Thoracic aorta (tissue), 2 donors: Measurements from ENCODE around the gene ZNF667. TPM values are rescaled to one million over a fixed set of nuclear protein-coding genes. Genes with fewer than 3 reads are reported as not detected.

Source experiments
- ATAC-seq: fragments of 150-250 bp; one replicate; pipeline ENCODE4 v1.8.0; 2017; ENCODE audit warnings: low read depth; ENCODE audit not compliant: insufficient number of reproducible peaks, low FRiP score
- DNase-seq: peaks from one replicate; pipeline ENCODE4 v3.0.0-alpha.2; 2020; ENCODE audit warnings: low spot score
- H3K27ac ChIP-seq, 2 donors: fragments of 200-600 bp; sonication (generic); 1 replicate in 1 of 2; 2 replicates in 1 of 2; pipeline ENCODE4 v1.5.1; 2016; ENCODE audit warnings: mild to moderate bottlenecking in 2 of 2, moderate library complexity in 2 of 2
- H3K27me3 ChIP-seq: fragments of 200-600 bp; sonication (generic); replicated peaks from 2 replicates; pipeline ENCODE4 v1.6.0; 2016; ENCODE audit warnings: mild to moderate bottlenecking; ENCODE audit not compliant: insufficient read depth
- H3K36me3 ChIP-seq: fragments of 200-600 bp; sonication (generic); one replicate; pipeline ENCODE4 v1.5.1; 2016
- H3K4me1 ChIP-seq, 2 donors: fragments of 200-600 bp; sonication (generic); 1 replicate in 1 of 2; 2 replicates in 1 of 2; pipeline versions ENCODE4 v1.5.1 to v1.6.0; 2016; ENCODE audit warnings: low read depth in 2 of 2, mild to moderate bottlenecking in 1 of 2; ENCODE audit not compliant: control insufficient read depth in 1 of 2
- H3K4me3 ChIP-seq: fragments of 200-600 bp; sonication (generic); 2 replicates; pipeline ENCODE4 v1.5.1; 2016; ENCODE audit warnings: mild to moderate bottlenecking
- H3K9me3 ChIP-seq: fragments of 200-600 bp; sonication (generic); 2 replicates; pipeline ENCODE4 v1.5.1; 2016
- total RNA-seq, 2 donors: library from RNA; depleted of rRNA; stranded (reverse); fragments of >200 nt; gene quantifications; one replicate each; pipeline versions ENCODE4 v1.1.0 to v1.2.3, GENCODE V29; 2016
- TF ChIP-seq, protein P1 (sequence below): fragments of 200-600 bp; sonication (generic); IDR thresholded peaks from one replicate; pipeline ENCODE4 v1.5.1; 2019; ENCODE audit warnings: antibody characterized with exemption

ZNF667 gene
- total RNA-seq, 2 donors from 2014 or later: 4.6 to 7.8 TPM

DNA sequence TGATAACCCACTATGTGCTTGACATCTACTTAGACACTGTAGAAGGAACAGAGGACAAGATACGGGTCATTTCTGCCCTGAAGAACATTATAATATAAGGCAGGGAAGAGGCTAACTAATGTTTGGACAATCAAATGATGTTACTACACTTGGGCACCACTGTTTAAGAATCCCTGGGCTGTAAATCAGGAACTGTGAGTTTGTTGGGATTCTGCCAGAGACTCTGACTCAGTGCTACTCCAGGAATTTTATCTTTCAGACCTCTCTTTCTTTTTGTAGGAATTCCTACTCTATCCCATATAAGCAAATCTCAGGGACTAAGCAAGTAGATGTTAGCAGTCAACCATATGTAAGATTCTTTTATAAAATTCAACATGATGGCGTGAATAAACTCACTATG lies 27.4 kb upstream of the ZNF667 start:
- Histone ChIP-seq H3K9me3 (peaks cover 9% of the 10 kb centered on the region), H3K36me3 (no peaks in the 10 kb centered on the region), H3K4me3 (no peak overlapping the region), H3K4me1 (peaks cover 3 to 9% of the 10 kb centered on the region in 2 donors), H3K27ac (no peak overlapping the region), H3K27me3 (no peaks in the 10 kb centered on the region)
- ATAC-seq (no peak), DNase-seq (no peak)
- TF ChIP-seq, protein P1, sequence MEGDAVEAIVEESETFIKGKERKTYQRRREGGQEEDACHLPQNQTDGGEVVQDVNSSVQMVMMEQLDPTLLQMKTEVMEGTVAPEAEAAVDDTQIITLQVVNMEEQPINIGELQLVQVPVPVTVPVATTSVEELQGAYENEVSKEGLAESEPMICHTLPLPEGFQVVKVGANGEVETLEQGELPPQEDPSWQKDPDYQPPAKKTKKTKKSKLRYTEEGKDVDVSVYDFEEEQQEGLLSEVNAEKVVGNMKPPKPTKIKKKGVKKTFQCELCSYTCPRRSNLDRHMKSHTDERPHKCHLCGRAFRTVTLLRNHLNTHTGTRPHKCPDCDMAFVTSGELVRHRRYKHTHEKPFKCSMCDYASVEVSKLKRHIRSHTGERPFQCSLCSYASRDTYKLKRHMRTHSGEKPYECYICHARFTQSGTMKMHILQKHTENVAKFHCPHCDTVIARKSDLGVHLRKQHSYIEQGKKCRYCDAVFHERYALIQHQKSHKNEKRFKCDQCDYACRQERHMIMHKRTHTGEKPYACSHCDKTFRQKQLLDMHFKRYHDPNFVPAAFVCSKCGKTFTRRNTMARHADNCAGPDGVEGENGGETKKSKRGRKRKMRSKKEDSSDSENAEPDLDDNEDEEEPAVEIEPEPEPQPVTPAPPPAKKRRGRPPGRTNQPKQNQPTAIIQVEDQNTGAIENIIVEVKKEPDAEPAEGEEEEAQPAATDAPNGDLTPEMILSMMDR: no peak

DNA sequence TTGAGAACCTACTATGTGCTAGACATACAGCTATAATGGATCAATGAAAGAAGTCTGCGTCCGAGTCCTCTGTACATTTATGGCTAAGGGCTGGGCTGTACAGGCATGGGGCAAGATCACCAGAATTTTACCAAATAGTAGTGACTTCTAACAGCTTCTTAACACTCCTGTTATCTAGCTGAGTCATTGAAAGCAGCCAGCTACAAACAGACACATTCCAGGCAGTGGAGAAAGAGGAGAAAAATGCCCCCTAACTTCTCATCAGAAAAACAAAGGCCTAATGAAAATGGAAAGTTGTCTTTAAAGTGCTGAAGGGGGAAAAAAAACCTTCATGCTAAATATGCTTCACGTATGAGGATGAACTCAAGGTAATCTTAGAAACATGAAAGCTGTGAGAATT lies 14.3 kb upstream of the ZNF667 start:
- H3K27ac ChIP-seq: no peak overlapping the region
- no peak overlapping the region for H3K4me3 ChIP-seq
- no peaks in the 10 kb centered on the region for H3K4me1 ChIP-seq
- H3K27me3 ChIP-seq: no peaks in the 10 kb centered on the region
- DNase-seq (no peak), ATAC-seq (no peak)
- H3K9me3 ChIP-seq: peaks cover 63% of the 10 kb centered on the region
- TF ChIP-seq, protein P1: no peak
- H3K36me3 ChIP-seq: peaks cover 22% of the 10 kb centered on the region

DNA sequence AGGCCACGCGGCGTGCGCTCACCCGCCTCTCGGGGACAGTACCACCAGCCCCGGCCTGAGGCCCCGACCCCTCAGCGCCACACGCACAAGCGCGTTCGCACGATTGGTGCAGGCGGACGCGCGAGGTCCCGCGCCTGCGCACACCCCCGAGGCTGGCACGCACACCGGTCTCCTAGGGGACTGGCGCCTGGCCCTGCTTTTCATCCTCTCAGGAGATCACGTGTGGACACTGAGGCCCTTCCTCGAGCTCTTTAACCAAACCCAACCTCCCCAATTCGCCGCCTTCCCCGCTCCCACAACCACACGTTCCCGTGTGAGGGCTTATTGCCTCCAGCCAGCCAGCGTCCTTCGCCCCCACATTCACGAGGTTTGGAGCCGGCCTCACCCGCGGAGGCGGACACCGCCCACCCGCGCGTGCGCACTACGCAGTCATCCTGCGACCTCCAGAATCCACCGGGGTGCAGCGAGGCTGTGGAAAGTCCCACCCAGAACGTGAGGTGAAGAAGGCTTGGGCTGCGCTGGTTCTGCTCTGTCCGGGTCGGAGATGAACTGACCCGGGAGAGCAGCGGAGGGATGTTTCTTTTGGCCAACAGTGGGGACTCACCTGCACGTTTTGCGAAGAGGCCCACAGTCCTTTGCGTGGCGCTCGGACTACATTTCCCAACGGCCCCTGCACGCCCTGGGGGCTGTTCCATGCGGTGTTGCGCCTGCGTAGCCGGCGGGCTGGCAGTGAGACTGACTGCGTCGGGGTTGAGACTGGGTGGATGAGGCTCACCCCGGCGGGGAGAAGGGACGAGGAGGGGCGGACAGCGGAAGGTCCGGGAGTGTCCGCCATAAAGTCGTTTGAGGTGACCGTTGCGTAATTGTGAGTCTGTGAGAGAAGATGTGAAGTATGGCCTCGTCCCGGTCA lies 539 bp upstream of the ZNF667 start:
- peak overlapping the region; percentile 83 for H3K4me3 ChIP-seq
- H3K27ac ChIP-seq: peak overlapping the region; percentile 60 to 65
- TF ChIP-seq, protein P1: no peak
- peaks cover 27% of the 10 kb centered on the region for H3K9me3 ChIP-seq
- DNase-seq: peak; percentile 46
- peaks cover 4 to 18% of the 10 kb centered on the region in 2 donors for H3K4me1 ChIP-seq
- peak; percentile 73 for ATAC-seq
- no peaks in the 10 kb centered on the region for H3K27me3 ChIP-seq
- no peaks in the 10 kb centered on the region for H3K36me3 ChIP-seq

DNA sequence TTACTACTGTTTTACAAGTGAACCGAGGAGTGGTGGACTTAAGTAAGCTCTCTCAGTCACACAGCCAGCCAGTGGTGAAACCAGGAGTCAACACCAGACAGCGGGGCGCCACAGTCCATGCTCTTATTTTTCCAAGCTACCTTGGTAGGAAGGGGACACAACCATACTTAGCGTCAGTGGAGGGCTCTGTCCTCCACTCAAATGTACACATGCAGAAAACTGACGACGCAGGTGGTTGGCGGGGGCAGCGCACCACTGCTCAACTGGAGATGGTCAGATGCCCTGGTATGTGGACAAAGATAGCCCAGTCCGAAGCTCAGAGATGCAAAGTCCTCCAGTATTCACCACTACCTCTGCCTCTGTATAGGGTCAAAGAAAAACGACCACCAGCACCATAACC lies 1.1 kb downstream of the ZNF667 start:
- Histone ChIP-seq H3K9me3 (peaks cover 30% of the 10 kb centered on the region), H3K36me3 (peaks cover 7% of the 10 kb centered on the region), H3K27me3 (no peaks in the 10 kb centered on the region), H3K27ac (no peak overlapping the region), H3K4me3 (no peak overlapping the region), H3K4me1 (peaks cover 4 to 18% of the 10 kb centered on the region in 2 donors)
- TF ChIP-seq, protein P1: no peak
- DNase-seq (no peak), ATAC-seq (no peak)

DNA sequence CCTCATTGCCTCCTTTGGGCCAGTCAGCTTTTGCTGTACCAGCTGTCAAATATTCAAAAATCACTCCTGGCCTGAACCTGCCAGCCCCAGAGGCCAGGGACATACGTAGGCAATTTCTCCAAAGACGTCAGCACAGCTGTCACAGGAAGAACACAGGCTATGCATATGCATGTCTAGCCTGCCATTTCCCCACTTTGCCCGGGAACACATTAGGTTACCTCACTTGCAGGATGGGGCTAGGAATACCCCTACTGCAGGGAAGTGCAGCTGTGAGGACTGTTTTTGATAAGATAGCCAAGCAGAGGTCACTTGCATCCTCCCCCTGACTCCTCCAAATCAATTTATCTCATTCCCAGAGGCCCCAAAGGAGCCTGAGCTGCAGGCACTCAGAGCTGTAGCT lies 2.8 kb downstream of the ZNF667 start:
- Histone ChIP-seq H3K4me3 (no peak overlapping the region), H3K27ac (no peak overlapping the region), H3K36me3 (peaks cover 10% of the 10 kb centered on the region), H3K4me1 (peaks cover 4 to 17% of the 10 kb centered on the region in 2 donors), H3K9me3 (peaks cover 29% of the 10 kb centered on the region), H3K27me3 (no peaks in the 10 kb centered on the region)
- no peak for DNase-seq
- TF ChIP-seq, protein P1: no peak
- ATAC-seq: no peak
